ENCODE results near the gene MAP3K6. TPM values are rescaled to one million over a fixed set of nuclear protein-coding genes. Genes with fewer than 3 reads are reported as not detected.

MAP3K6 gene
- total RNA-seq, 1 donor from 2014 or later, result 7.1 TPM

- DNase-seq (ENCODE audit: low spot score) (no peak), ATAC-seq (no peak)
These were observed 11.2 kb upstream of the MAP3K6 start for GRCh38 chr1:27377760-27378495.

DNA sequence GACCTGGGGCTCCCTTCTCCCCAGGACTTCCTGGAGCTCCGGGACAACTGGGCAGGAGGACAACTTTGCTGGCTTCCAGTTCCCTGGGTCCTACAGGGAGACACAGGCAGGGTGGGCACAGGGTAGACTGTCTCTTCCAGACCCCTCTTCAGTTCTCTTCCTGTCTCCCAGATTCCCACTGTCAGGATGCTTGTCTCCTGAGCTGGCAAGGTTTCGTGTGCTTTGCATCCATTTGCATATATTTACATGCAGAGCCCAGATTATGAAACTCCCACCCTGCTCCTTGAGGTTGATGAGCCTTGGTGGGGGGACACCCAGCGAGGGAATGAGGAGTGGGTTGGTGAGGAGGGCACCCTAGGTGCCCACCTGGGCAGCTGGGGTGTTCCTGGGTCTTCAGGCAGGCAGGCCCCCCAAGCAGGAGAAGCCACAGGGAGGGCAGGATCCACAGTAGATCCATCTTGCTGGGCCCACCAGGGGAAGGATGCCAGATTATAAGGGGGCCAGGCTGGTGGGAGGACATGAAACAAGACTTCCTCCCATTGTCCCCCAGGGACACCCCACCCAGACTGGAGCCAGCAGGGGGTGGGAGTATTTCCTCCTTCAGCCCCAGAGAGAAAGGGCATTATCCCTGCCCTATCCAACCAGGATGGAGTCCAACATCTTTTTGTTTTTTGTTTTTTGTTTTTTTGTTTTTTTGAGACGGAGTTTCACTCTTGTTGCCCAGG is 7.8 kb upstream of the MAP3K6 start, which contains the start of gene FCN3:
Gene FCN3 (minus strand): TSS at position 463 of the 725 bp plus-strand sequence. CDS start 6 bp downstream, at position 457.
- ATAC-seq (peak; percentile 54), DNase-seq (ENCODE audit: low spot score) (no peak)

DNA sequence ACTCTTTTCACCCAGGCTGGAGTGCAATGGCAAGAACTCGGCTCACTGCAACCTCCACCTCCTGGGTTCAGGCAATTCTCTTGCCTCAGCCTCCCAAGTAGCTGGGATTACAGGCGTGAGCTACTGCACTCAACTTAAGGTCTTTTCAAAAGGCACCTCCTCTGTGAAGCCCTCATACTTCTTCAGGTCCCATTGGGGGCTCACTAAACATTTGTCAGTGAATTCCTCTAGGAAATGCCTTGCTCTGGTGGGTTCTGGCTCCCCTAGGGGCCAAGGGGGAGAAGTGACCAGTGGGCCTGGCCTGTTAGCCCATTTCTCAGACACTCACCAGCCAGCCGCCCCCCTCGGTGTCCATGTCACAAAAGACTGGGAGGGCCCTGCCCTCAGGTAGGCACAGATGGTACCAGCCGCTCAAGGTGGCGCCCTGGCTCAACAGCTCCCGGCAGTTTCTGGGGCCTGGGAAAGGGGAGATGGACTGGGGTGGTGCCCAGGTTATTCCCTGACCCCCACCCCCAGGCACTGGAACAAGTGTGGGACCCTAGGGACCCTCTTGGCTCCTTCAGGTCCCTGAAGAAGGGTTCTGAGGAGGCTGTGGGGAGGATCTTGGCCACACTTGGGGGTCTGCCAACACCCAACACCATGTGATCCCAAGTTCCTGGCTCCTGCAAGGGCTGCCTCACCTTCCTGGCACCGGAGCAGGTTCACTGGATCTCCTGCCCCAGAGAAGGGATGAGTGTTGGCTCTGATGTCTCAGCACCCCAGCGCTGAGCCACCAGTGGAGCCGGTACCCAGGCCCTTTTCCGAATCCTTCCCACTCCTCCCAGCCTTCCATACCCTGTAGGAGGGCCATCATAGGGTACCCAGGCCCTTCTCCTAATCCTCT is 6.3 kb upstream of the MAP3K6 start:
- no peak for DNase-seq (ENCODE audit: low spot score)
- ATAC-seq, result no peak

- ATAC-seq (no peak), DNase-seq (ENCODE audit: low spot score) (no peak)
These were observed 5.5 kb upstream of the MAP3K6 start for GRCh38 chr1:27372022-27372807.

- DNase-seq (ENCODE audit: low spot score) (no peak), ATAC-seq (no peak)
These were observed 2.3 kb upstream of the MAP3K6 start for GRCh38 chr1:27368869-27369582.

GRCh38 chr1:27367160-27367650 is 444 bp upstream of the MAP3K6 start:
- ATAC-seq, result no peak

DNA sequence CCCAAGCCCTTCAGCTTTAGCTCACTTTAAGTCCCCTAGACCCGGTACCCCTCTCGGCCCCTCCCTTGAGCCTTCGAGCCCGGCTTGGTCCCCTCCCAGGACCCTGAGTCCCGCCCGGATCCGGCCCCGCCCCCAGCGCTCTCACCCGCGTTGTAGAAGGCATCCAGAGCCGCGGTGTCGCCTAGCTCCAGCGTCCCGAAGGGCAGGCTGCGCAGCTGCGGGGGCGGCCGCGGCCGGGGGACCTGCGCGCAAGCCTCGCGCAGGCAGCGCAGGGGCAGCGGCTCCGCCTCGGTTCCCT is 699 bp downstream of the MAP3K6 start:
- DNase-seq (ENCODE audit: low spot score) (peak; percentile 83), ATAC-seq (peak; percentile 58)

More at GRCh38 chr1:27367160-27367650, 444 bp upstream of the MAP3K6 start:
- DNase-seq (ENCODE audit: low spot score), result no peak

GRCh38 chr1:27365372-27366112 is 1.2 kb downstream of the MAP3K6 start:
- DNase-seq (ENCODE audit: low spot score) (peak; percentile 83), ATAC-seq (peak; percentile 78)

GRCh38 chr1:27364696-27365371 is 1.9 kb downstream of the MAP3K6 start:
- ATAC-seq, result no peak
- no peak for DNase-seq (ENCODE audit: low spot score)

DNA sequence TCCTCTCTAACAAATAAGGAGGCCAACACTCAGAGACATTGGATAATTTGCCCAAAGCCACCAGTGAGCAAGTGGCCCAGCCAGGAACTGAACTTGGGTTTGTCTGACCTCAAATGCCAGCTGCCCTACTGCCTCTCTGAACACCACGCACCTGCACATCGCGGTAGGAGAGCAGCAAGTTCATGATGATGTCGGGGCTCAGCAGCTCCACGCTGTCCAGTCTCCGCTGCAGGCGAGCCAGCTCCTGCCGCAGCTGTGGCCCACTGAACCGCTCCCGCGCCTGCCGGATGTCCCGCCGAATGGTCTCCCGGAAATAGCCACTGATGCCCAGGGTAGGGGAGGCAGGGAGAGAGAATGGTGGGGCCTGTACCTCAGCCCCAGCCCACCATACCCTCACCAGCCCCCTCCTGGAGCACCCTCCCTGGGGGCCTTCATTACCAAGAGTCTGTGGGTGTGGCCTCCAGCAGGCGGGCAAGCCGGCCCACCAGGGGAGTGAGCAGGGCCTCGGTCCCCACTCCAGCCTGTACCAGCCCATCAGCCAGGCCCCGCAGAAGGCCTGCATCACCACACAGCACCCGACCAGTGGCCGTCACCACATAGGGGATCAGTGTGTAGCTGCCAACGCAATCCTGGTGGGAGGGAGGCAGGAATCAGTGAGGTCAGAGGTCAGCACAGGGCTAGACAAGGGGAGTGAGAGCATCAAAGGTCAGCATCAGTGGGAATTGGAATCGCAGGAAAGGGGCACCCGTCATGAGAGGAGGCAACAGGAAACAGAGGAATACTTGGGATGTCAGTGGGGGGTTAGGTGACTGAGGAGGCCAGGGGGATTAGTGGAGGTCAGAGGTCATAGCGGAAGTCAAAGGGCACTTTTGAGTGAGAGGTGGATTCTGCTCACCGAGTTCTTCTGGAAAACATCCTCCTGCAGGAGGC is 2.7 kb downstream of the MAP3K6 start:
- ATAC-seq, result no peak
- no peak for DNase-seq (ENCODE audit: low spot score)

DNA sequence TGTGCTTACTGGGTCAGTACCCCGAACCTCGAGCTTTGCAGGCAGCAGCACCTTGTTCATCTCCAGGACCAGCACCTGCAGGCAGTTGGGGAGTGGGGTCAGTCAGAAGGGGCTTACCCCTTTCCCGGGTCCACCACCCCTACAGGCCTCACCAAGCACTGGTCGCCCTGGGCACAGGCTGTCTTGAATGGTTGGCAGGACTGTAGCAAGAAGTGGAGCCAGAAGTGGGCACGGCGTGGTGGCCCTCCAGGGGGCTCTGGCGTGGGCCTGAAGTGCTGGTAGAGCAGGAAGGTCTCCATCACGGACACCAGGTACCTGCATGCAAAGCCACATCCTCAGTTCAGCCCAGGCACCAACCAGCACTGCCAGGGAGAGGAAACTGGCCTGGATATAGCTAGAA is 5.2 kb downstream of the MAP3K6 start:
- ATAC-seq (no peak), DNase-seq (ENCODE audit: low spot score) (no peak)

- ATAC-seq, result no peak
- DNase-seq (ENCODE audit: low spot score), result no peak
These were observed 5.7 kb downstream of the MAP3K6 start for GRCh38 chr1:27361044-27361402.

GRCh38 chr1:27360159-27361043 is 6.4 kb downstream of the MAP3K6 start:
- ATAC-seq (no peak), DNase-seq (ENCODE audit: low spot score) (no peak)

- DNase-seq (ENCODE audit: low spot score), result no peak
- ATAC-seq, result no peak
These were observed 7.0 kb downstream of the MAP3K6 start for GRCh38 chr1:27359822-27360158.

- ATAC-seq (no peak), DNase-seq (ENCODE audit: low spot score) (no peak)
These were observed 7.8 kb downstream of the MAP3K6 start for GRCh38 chr1:27358928-27359313.

DNA sequence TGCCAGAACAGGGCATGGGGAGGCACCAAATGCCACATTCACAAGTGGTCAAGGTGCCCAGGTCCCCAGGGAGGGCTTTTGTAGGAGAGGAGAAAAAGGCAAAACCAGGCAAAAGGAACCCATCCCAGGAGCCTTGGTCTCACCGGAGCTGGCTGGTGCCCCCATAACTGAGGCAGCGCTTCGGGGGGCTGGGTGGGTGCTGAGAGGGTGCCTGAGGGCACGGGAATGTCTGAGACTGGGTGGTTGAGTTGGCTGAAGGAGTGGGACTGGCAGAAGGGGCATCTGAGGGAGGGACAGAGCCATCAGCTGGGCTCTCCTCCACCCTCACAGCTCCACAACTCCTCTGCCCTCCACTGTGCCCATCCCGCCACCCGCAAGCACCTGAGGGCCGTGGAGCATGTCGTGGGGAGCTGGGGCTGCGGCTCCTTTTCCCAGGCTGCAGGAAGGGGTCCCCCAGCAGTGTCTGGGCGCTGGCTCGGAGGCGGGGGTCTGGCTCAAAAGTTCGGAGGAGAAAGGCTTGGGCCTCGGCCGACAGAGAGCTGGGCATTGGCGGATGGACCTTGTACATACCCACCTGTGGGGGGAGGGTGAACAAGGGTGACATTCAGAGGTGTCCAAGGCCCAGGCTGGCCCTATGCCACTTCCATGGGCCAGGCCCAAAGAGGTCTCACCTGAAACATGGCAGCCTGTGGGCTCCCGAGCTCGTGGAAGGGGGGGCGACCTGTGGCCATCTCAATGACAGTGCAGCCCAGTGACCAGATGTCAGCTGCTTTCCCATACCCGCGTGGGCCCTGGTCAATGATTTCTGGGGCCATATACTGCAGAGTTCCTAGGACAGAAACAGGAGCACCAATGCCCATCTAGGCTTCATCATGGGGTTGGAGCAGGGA is 8.5 kb downstream of the MAP3K6 start:
- DNase-seq (ENCODE audit: low spot score), result no peak
- no peak for ATAC-seq
